GM19239 (cell line): ENCODE measurements around the gene ZNRF3.
A peak's percentile ranks its signal among the peaks of the same experiment; 100 is the strongest.
"Not testable (repeated sequence)": the region's sequence is repeated elsewhere in the genome, so short reads cannot be mapped to it uniquely, and the experiment has no call there.

Experiments
- DNase-seq: peaks from one replicate; pipeline ENCODE4 v3.0.0; 2011; ENCODE audit warnings: low spot score; ENCODE audit not compliant: insufficient read length
- FAIRE-seq: peaks from 2 replicates; lab custom pipeline; 2011; peaks lifted over from hg19 to GRCh38; lab: Jason Lieb, UNC

Gene ZNRF3

GRCh38 chr22:28905256-28905832 is 22.0 kb downstream of the ZNRF3 start:
- DNase-seq (no peak), FAIRE-seq (no peak)

GRCh38 chr22:28906312-28906711 is 22.9 kb downstream of the ZNRF3 start:
- FAIRE-seq (no peak), DNase-seq (no peak)

GRCh38 chr22:28907311-28908008 is 24.1 kb downstream of the ZNRF3 start:
- peak; percentile 92 for FAIRE-seq
- no peak for DNase-seq

- DNase-seq, FAIRE-seq: not testable (repeated sequence)
Observed at GRCh38 chr22:28908810-28909209, 25.4 kb downstream of the ZNRF3 start.

GRCh38 chr22:28909375-28909774 is 26.0 kb downstream of the ZNRF3 start:
- FAIRE-seq (no peak), DNase-seq (no peak)

GRCh38 chr22:28910569-28911303 is 27.4 kb downstream of the ZNRF3 start:
- no peak for FAIRE-seq
- DNase-seq: no peak

GRCh38 chr22:28911304-28911690 is 27.9 kb downstream of the ZNRF3 start:
- FAIRE-seq (no peak), DNase-seq (no peak)

- DNase-seq (no peak), FAIRE-seq (no peak)
Observed at GRCh38 chr22:28911777-28912669, 28.7 kb downstream of the ZNRF3 start.

GRCh38 chr22:28914201-28914600 is 30.8 kb downstream of the ZNRF3 start:
- DNase-seq: no peak
- no peak for FAIRE-seq

- no peak for DNase-seq
- FAIRE-seq: no peak
Observed at GRCh38 chr22:28915969-28916368, 32.6 kb downstream of the ZNRF3 start.

- no peak for DNase-seq
Observed at GRCh38 chr22:28917747-28918549, 34.6 kb downstream of the ZNRF3 start.

GRCh38 chr22:28918550-28919271 is 35.3 kb downstream of the ZNRF3 start:
- DNase-seq (no peak), FAIRE-seq (no peak)

More at GRCh38 chr22:28917747-28918549, 34.6 kb downstream of the ZNRF3 start:
- no peak for FAIRE-seq

GRCh38 chr22:28920757-28921584 is 37.6 kb downstream of the ZNRF3 start:
- FAIRE-seq (no peak), DNase-seq (no peak)

- FAIRE-seq (no peak), DNase-seq (no peak)
Observed at GRCh38 chr22:28921585-28921879, 38.2 kb downstream of the ZNRF3 start.

- FAIRE-seq (no peak), DNase-seq (no peak)
Observed at GRCh38 chr22:28922540-28923244, 39.3 kb downstream of the ZNRF3 start.

GRCh38 chr22:28923826-28924732 is 40.7 kb downstream of the ZNRF3 start:
- no peak for FAIRE-seq
- no peak for DNase-seq

- DNase-seq: no peak
- FAIRE-seq: no peak
Observed at GRCh38 chr22:28925916-28926315, 42.5 kb downstream of the ZNRF3 start.
